Measurements from ENCODE around the gene HS6ST1.

The HS6ST1 gene

DNA sequence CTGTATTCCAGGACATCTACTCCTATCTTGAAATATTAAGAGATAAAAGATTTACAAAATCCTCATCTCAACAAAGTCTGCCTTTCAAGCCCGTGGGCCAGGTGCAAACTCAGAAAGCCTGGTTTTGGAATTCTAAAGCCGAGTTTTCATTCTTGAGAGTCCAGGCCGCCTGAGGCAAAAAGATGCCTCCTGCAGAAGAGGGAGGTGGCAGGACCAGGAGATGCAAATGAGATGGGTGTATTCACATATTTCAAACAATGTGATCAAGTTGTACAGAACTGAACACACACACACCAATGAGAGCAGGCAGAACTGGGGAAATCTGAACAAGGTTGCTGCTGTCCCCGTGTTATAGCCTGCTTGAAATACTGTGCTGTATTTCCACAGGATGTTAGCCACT lies 7.7 kb upstream of the HS6ST1 start:
- Histone ChIP-seq H3K9ac (ENCODE audit: low read length) (no peak overlapping the region), H3K4me1 (ENCODE audit: insufficient read depth, low read length, severe bottlenecking) (peaks cover 3% of the 10 kb centered on the region), H3K4me3 (ENCODE audit: low read depth, low read length, poor library complexity, severe bottlenecking) (no peak overlapping the region), H4K20me1 (ENCODE audit: insufficient read depth, low read length) (no peaks in the 10 kb centered on the region), H3K27ac (ENCODE audit: low read depth, low read length, poor library complexity, severe bottlenecking) (no peak overlapping the region), H3K9me2 (ENCODE audit: low read depth, low read length) (no peaks in the 10 kb centered on the region), H3K79me2 (ENCODE audit: insufficient read depth, low read length) (no peaks in the 10 kb centered on the region), H3F3A (ENCODE audit: insufficient read depth, low read length) (no peaks in the 10 kb centered on the region), H3K36me3 (ENCODE audit: insufficient read depth, low read length) (no peaks in the 10 kb centered on the region), H3K4me2 (ENCODE audit: low read length) (no peak overlapping the region), H2AFZ (ENCODE audit: low read length) (no peak overlapping the region), H3K27me3 (ENCODE audit: insufficient read depth, low read length) (no peaks in the 10 kb centered on the region), H3K9me3 (ENCODE audit: low read length) (no peaks in the 10 kb centered on the region)
- TF ChIP-seq, protein P1, sequence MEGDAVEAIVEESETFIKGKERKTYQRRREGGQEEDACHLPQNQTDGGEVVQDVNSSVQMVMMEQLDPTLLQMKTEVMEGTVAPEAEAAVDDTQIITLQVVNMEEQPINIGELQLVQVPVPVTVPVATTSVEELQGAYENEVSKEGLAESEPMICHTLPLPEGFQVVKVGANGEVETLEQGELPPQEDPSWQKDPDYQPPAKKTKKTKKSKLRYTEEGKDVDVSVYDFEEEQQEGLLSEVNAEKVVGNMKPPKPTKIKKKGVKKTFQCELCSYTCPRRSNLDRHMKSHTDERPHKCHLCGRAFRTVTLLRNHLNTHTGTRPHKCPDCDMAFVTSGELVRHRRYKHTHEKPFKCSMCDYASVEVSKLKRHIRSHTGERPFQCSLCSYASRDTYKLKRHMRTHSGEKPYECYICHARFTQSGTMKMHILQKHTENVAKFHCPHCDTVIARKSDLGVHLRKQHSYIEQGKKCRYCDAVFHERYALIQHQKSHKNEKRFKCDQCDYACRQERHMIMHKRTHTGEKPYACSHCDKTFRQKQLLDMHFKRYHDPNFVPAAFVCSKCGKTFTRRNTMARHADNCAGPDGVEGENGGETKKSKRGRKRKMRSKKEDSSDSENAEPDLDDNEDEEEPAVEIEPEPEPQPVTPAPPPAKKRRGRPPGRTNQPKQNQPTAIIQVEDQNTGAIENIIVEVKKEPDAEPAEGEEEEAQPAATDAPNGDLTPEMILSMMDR (IDR thresholded peaks at IDR 0.05; ENCODE audit: low read length), result no peak
- no peak for TF ChIP-seq EZH2 (IDR thresholded peaks at IDR 0.05; ENCODE audit: borderline replicate concordance, low read length)

DNA sequence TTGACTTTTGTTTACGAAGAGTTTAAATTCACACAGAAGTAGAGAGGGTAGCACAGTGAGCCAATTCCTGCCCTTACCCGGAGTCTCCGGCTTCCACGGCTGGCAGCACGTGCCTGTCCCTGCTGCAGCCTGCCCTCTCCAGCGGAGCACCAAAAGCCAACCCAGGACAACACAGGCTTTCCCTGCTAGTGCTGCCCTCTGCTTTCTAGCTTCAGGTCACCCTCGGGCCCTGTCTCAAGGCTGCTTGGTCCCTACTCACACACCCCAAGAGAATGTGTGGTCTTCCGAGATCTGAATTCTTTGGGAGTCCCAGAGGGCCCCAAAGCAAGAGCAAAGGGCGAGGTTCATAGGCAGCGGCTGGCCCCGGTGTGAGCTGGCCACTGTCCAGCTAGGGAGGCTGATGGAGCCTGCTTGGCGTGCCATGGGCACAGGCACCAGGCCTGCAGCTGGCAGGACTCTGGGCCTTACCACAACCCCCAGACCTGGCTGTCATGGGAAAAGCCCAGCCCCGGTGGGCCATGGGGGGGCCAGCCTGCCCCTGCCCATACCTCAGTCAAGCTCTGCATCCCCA lies 7.0 kb upstream of the HS6ST1 start:
- no peaks in the 10 kb centered on the region for H4K20me1 ChIP-seq (ENCODE audit: insufficient read depth, low read length)
- H3K4me2 ChIP-seq (ENCODE audit: low read length), result no peak overlapping the region
- no peaks in the 10 kb centered on the region for H3K27me3 ChIP-seq (ENCODE audit: insufficient read depth, low read length)
- no peaks in the 10 kb centered on the region for H3K36me3 ChIP-seq (ENCODE audit: insufficient read depth, low read length)
- no peaks in the 10 kb centered on the region for H3K9me3 ChIP-seq (ENCODE audit: low read length)
- H3K27ac ChIP-seq (ENCODE audit: low read depth, low read length, poor library complexity, severe bottlenecking), result no peak overlapping the region
- H3F3A ChIP-seq (ENCODE audit: insufficient read depth, low read length), result no peaks in the 10 kb centered on the region
- no peak overlapping the region for H2AFZ ChIP-seq (ENCODE audit: low read length)
- H3K9ac ChIP-seq (ENCODE audit: low read length), result no peak overlapping the region
- H3K4me3 ChIP-seq (ENCODE audit: low read depth, low read length, poor library complexity, severe bottlenecking), result no peak overlapping the region
- H3K9me2 ChIP-seq (ENCODE audit: low read depth, low read length), result no peaks in the 10 kb centered on the region
- no peak for TF ChIP-seq EZH2 (IDR thresholded peaks at IDR 0.05; ENCODE audit: borderline replicate concordance, low read length)
- TF ChIP-seq, protein P1 (IDR thresholded peaks at IDR 0.05; ENCODE audit: low read length), result no peak
- H3K4me1 ChIP-seq (ENCODE audit: insufficient read depth, low read length, severe bottlenecking), result peaks cover 3% of the 10 kb centered on the region
- H3K79me2 ChIP-seq (ENCODE audit: insufficient read depth, low read length), result no peaks in the 10 kb centered on the region

DNA sequence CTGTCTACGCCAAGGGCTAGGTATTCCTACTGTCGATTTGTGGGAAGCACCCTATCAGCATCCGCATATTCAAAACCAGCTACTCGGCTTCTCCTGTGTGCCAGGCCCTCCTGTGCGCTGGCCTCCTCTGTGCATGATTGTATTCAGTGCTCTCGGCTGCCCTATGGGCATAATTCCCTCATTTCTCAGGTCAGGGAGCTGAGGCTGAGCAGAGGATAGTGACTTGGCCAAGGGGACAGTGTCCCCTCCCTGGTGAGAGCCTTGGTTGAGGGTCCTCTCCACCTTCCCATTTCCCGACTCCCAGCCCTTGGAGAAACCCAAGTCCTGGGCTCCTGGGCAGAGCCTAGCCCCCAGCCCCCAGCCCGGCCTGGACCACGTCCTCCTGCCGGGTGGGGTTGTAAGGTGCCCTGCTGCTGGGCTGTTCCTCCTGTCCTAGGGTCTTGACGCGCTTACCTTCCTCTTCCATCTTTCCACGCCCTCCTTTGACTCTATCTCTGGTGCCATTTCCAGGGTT lies 6.3 kb upstream of the HS6ST1 start:
- Histone ChIP-seq H3K9me3 (ENCODE audit: low read length) (no peaks in the 10 kb centered on the region), H3F3A (ENCODE audit: insufficient read depth, low read length) (no peaks in the 10 kb centered on the region), H3K9ac (ENCODE audit: low read length) (no peak overlapping the region)

More for the DNA sequence above, 6.3 kb upstream of the HS6ST1 start:
- TF ChIP-seq, protein P1 (IDR thresholded peaks at IDR 0.05; ENCODE audit: low read length), result no peak
- TF ChIP-seq EZH2 (IDR thresholded peaks at IDR 0.05; ENCODE audit: borderline replicate concordance, low read length), result no peak
- Histone ChIP-seq H3K36me3 (ENCODE audit: insufficient read depth, low read length) (no peaks in the 10 kb centered on the region), H3K79me2 (ENCODE audit: insufficient read depth, low read length) (no peaks in the 10 kb centered on the region), H3K4me3 (ENCODE audit: low read depth, low read length, poor library complexity, severe bottlenecking) (no peak overlapping the region), H3K9me2 (ENCODE audit: low read depth, low read length) (no peaks in the 10 kb centered on the region), H3K27ac (ENCODE audit: low read depth, low read length, poor library complexity, severe bottlenecking) (no peak overlapping the region), H3K4me1 (ENCODE audit: insufficient read depth, low read length, severe bottlenecking) (peaks cover 3% of the 10 kb centered on the region), H2AFZ (ENCODE audit: low read length) (no peak overlapping the region), H3K27me3 (ENCODE audit: insufficient read depth, low read length) (no peaks in the 10 kb centered on the region), H3K4me2 (ENCODE audit: low read length) (no peak overlapping the region), H4K20me1 (ENCODE audit: insufficient read depth, low read length) (no peaks in the 10 kb centered on the region)

Measured in OCI-LY1 (cell line).